HG03565 (cell line): ENCODE measurements around the gene LPO.

Experiments used
- ATAC-seq: cut with Tn5 transposase; IDR thresholded peaks from one replicate; pipeline ENCODE4 v1.9.1; 2021; ENCODE audit warnings: mild to moderate bottlenecking, moderate library complexity; ENCODE audit not compliant: unreplicated experiment

LPO gene

DNA sequence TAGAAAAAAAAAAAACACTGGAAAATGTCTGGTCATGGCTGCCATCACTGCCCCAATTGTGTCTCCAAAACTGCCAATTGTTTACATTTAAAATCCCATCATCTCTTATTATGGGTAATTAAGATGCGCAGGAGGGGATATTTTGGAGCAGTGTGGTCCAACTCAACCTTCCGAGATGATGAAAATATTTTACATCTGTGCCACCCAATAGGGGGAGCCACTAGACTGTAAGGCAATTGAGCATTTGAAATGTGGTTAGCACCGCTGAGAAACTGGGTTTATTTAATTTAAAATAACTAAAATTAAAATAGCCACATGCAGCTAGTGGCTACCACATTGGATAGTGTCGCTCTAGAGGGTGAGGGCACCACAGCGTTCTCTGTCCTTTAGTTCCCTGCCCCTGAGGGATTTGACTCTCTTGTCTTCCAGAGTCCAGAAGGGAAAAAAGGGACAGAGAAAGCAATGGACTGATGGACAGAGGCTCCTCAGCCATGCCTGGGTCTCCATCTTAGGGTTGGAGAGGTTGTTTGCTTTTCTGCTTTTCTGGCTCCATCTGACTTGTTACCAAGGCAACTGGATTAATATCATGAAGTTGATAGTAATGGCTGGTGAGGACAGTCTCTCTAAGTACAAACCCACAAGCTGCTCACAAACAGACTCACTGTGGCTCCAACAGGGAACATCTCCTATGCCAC is 38.9 kb downstream of the LPO start:
- ATAC-seq, result no peak

GRCh38 chr17:58277802-58278595 is 39.6 kb downstream of the LPO start:
- ATAC-seq, result no peak

DNA sequence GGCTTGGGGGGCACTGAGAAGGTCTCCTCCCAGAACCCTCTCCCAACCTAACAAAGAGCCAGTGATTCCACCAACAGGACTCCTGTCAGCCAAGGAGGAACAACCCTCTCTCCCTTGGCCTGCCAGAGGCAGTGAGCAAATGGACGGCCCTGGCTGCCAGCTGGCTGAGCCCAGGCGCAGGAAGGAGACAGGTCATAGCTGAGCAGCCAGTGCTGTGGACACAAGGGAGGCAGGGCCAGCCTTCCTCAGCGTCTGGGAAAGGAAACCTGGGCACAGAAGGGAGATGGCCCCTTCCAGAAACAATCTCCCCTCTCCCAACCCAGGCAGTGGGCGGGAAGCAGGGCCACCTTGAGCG is 40.3 kb downstream of the LPO start:
- ATAC-seq, result no peak

DNA sequence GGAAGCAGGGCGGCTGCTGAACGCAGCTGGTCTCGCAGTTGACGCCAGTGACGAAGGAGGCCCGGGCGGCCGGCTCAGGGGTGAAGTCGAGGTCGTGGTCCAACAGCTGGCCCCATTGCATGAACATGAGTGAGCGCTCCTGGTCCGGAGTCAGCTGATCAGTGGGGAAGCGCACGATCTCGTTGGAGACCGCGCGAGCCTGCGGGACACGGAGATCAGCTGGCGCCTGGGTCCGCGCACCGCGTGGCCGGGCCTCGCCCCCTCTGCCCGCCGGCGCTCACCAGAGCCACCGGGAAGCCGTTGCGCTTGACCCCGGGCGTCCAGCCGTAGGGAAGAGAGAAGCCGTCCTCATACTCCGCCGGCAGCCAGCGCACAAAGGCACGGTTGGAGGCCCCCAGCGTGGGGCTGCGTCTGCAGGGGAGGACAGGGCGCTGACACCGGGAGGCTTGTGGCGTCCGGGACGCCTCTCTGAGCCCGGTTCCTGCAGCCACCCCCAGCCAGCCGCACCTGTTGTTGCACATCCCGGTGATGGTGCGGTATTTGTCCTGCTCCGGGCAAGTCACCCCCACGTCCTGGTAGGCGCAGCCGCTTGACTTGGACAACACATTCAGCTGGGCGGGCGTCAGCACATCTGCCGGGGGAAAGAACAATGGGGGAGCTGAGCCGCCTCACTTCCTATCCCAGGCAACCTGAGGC is 40.8 kb downstream of the LPO start:
- no peak for ATAC-seq

- ATAC-seq, result no peak
Measured at GRCh38 chr17:58279736-58280479, 41.5 kb downstream of the LPO start.

GRCh38 chr17:58280480-58281217 is 42.3 kb downstream of the LPO start, which contains the start of gene MPO:
TSS of gene MPO (minus strand) at chr17:58280935. CDS start at chr17:58280758, 177 bp downstream.
- no peak for ATAC-seq

- ATAC-seq, result no peak
Measured at GRCh38 chr17:58281511-58282011, 43.2 kb downstream of the LPO start.

GRCh38 chr17:58282442-58282841 is 44.1 kb downstream of the LPO start:
- ATAC-seq, result no peak

DNA sequence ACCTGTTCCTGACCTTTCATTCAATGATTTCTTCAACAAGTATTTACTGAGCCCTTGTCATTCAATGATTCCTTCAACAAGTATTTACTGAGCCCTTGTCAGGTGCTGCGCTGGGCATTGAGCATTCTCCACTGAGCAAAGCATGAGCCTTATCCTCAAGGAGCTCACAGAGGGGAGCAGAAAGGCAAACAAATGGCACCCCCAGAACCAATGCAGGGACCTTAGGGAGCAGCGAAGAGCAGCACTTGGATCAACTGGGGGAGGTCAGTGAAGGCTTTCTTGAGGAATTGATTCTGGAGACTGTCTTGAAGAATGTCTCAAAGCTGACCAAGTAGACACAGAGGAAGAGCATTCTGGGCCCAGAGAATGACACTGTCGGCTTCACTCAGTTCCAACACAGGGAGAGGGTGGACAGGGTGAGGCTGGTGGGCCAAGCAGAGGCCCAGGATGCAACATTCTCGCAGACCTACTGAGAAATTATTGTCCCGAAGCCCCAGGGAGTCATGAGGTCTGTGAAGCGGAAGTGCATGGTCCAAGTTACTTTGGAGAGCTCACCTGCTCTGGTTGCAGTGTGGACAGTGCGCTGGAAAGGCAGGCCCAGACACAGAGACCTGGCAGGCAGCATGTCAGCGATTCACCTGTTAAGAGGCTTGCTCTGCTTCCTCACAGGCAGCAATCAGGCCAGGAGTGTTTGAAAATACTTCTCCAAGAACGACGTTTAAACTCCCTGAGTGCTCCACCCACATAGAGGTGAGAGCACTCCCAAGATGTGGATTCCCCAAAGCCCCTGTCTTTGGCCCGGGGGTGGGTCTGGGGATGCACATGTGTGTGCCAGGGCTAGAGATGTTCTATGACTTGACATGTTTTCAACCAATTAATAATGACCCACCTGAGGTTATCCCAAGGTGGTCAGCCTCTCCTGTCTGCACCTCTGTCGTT is 45.6 kb downstream of the LPO start:
- ATAC-seq, result no peak

DNA sequence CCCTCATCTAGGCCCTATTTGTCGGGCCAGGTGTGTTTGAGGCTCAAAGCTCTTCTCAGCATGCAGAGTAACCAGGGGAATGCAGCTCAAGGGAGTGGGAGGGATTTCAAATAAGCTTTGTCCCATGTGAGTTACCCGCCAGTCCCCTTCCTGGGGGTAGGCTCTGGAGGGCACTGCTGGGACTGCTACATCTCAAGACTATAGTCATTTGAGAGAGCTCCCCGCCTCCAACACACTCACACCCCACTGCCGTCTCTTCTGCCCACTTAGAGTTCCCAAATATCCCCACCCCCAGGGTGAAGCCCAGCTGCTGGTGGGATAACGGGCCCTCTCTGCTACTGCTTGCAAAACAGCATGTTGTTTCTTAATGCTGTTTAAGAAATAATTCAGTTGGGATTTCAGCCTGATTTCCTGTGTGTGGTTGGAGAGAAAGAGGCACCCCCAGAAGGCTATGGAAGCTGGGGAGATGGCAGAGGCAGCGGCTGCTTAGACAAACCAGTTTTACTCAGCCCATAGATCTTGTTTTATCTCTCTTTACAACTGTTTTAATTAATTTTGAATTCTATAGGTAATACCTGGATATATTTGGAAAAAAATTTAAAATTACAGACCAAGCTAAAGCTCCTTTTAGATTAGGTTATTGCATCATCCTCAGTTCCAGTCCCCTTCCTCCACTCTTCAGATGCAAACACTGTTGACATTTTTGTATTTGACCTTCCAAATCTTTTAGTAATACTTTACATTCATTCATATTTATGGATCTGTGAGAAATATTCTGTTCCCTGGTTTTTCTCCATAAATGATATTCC is 46.4 kb downstream of the LPO start:
- no peak for ATAC-seq

- ATAC-seq, result no peak
Measured at GRCh38 chr17:58285422-58285810, 47.0 kb downstream of the LPO start.

- ATAC-seq, result no peak
Measured at GRCh38 chr17:58289869-58290268, 51.5 kb downstream of the LPO start.

DNA sequence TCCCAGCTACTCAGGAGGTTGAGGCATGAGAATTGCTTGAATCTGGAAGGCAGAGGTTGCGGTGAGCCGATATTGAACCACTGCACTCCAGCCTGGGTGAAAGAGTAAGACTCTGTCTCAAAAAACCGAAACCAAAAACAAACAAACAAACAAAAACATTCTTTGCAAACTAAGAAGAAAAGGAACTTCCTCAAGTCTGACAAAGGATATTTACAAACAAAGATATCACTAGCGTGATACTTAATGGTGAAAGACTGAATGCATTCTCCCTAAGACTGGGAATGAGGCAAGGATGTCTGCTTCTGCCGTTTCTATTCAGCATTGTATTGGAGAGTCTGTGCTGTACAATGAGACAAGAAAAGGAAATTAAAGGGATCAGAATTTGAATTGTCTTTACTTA is 52.9 kb downstream of the LPO start:
- no peak for ATAC-seq

- no peak for ATAC-seq
Measured at GRCh38 chr17:58294034-58294433, 55.6 kb downstream of the LPO start.

DNA sequence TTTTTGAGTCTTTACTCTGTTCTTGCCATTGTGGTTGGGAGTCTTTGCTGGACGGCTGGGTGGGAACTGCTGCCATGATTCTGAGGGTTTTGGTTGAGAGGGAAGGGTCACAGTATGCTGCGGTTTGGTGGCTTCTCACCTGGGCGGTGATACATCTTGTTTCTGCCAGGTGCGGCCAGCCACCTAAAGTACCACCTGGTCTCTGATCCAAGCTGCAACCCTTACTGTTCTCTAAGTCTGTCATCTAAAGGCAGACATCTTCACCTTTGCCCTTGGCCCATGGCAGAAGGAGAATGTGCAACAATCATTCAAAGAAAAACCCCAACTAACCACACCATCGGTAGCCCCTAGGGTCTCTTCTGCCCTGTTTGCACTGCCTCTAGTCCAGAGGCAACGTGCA is 62.0 kb downstream of the LPO start:
- no peak for ATAC-seq

GRCh38 chr17:58301504-58302150 is 63.2 kb downstream of the LPO start:
- no peak for ATAC-seq

GRCh38 chr17:58302171-58302918 is 64.0 kb downstream of the LPO start:
- ATAC-seq, result no peak
